H9 (cell line): ENCODE measurements around the gene OSBP. TPM values are rescaled to one million over a fixed set of nuclear protein-coding genes. Genes with fewer than 3 reads are reported as not detected.

ENCODE experiments used
- DNase-seq: peaks from one replicate; pipeline ENCODE4 v3.0.0-alpha.2; 2017
- H2AFZ ChIP-seq: one replicate; pipeline ENCODE4 v1.6.1; 2013; ENCODE audit warnings: mild to moderate bottlenecking, low read length, control low read depth, moderate library complexity
- H2AK5ac ChIP-seq: 2 replicates; pipeline ENCODE4 v1.6.1; 2013; ENCODE audit warnings: low read length, control low read depth, mixed read lengths; ENCODE audit not compliant: insufficient read length
- H2BK120ac ChIP-seq: one replicate; pipeline ENCODE4 v1.6.1; 2013; ENCODE audit warnings: low read depth, mild to moderate bottlenecking, low read length, control low read depth, inconsistent platforms; ENCODE audit not compliant: poor library complexity, severe bottlenecking
- H2BK12ac ChIP-seq: 2 replicates; pipeline ENCODE4 v1.6.1; 2013; ENCODE audit warnings: low read length, control low read depth, mixed read lengths, low read depth; ENCODE audit not compliant: insufficient read length
- H2BK15ac ChIP-seq: 2 replicates; pipeline ENCODE4 v1.6.1; 2013; ENCODE audit warnings: low read depth, low read length, control low read depth
- H2BK20ac ChIP-seq: one replicate; pipeline ENCODE4 v1.6.1; 2013; ENCODE audit warnings: low read depth, mild to moderate bottlenecking, low read length, control low read depth, inconsistent platforms; ENCODE audit not compliant: poor library complexity, severe bottlenecking
- H2BK5ac ChIP-seq: 2 replicates; pipeline ENCODE4 v1.6.1; 2013; ENCODE audit warnings: low read length, control low read depth, mixed read lengths; ENCODE audit not compliant: insufficient read length
- H3K14ac ChIP-seq: 2 replicates; pipeline ENCODE4 v1.6.1; 2013; ENCODE audit warnings: low read length, control low read depth; ENCODE audit not compliant: insufficient read depth
- H3K18ac ChIP-seq: 2 replicates; pipeline ENCODE4 v1.6.1; 2013; ENCODE audit warnings: low read depth, mild to moderate bottlenecking, mixed read lengths, low read length, control low read depth; ENCODE audit not compliant: insufficient read length
- H3K23ac ChIP-seq: 2 replicates; pipeline ENCODE4 v1.6.1; 2013; ENCODE audit warnings: low read length, control low read depth, mixed read lengths, low read depth; ENCODE audit not compliant: insufficient read length
- H3K23me2 ChIP-seq: 2 replicates; pipeline ENCODE4 v1.6.1; 2013; ENCODE audit warnings: low read depth, mild to moderate bottlenecking, mixed read lengths, low read length, control low read depth; ENCODE audit not compliant: insufficient read length, poor library complexity, severe bottlenecking
- H3K27ac ChIP-seq: 2 replicates; pipeline ENCODE4 v1.5.1; 2013; ENCODE audit warnings: low read length, control low read depth, mixed read lengths, low read depth; ENCODE audit not compliant: insufficient read length
- H3K27me3 ChIP-seq: 2 replicates; pipeline ENCODE4 v1.6.1; 2013; ENCODE audit warnings: low read length, control low read depth, inconsistent platforms; ENCODE audit not compliant: insufficient read depth
- H3K4ac ChIP-seq: 2 replicates; pipeline ENCODE4 v1.6.1; 2013; ENCODE audit warnings: low read depth, mild to moderate bottlenecking, control low read depth, inconsistent platforms, low read length, moderate library complexity
- H3K4me1 ChIP-seq: 2 replicates; pipeline ENCODE4 v1.6.1; 2013; ENCODE audit warnings: low read length, control low read depth, inconsistent platforms; ENCODE audit not compliant: insufficient read depth
- H3K4me2 ChIP-seq: 2 replicates; pipeline ENCODE4 v1.6.1; 2013; ENCODE audit warnings: low read length, control low read depth, mixed read lengths; ENCODE audit not compliant: insufficient read length, insufficient read depth
- H3K56ac ChIP-seq: 2 replicates; pipeline ENCODE4 v1.6.1; 2013; ENCODE audit warnings: low read depth, mild to moderate bottlenecking, mixed read lengths, low read length, control low read depth; ENCODE audit not compliant: insufficient read length
- H3K79me1 ChIP-seq: 2 replicates; pipeline ENCODE4 v1.6.1; 2013; ENCODE audit warnings: low read depth, mild to moderate bottlenecking, moderate library complexity, low read length, control low read depth, inconsistent platforms; ENCODE audit not compliant: insufficient read depth, poor library complexity, severe bottlenecking
- H3K79me2 ChIP-seq: 2 replicates; pipeline ENCODE4 v1.6.1; 2013; ENCODE audit warnings: low read length, control low read depth, inconsistent platforms; ENCODE audit not compliant: insufficient read depth
- H3K9ac ChIP-seq: 2 replicates; pipeline ENCODE4 v1.6.1; 2013; ENCODE audit warnings: low read length, control low read depth, mixed read lengths; ENCODE audit not compliant: insufficient read length; ENCODE audit errors: extremely low read depth
- H3K9me3 ChIP-seq: one replicate; pipeline ENCODE4 v1.6.1; 2013; ENCODE audit warnings: low read depth, low read length, inconsistent platforms; ENCODE audit not compliant: control insufficient read depth
- H3T11ph ChIP-seq: one replicate; pipeline ENCODE4 v1.6.1; 2013; ENCODE audit warnings: mild to moderate bottlenecking, low read length, control low read depth, inconsistent platforms
- H4K20me1 ChIP-seq: one replicate; pipeline ENCODE4 v1.6.1; 2013; ENCODE audit not compliant: control insufficient read depth, insufficient read length, insufficient read depth
- H4K5ac ChIP-seq: 2 replicates; pipeline ENCODE4 v1.6.1; 2013; ENCODE audit warnings: low read depth, mild to moderate bottlenecking, mixed read lengths, low read length, control low read depth; ENCODE audit not compliant: insufficient read length
- H4K8ac ChIP-seq: replicated peaks from 2 replicates; pipeline ENCODE4 v1.6.1; 2013; ENCODE audit warnings: low read length, control low read depth, mixed read lengths, low read depth; ENCODE audit not compliant: insufficient read length
- H4K91ac ChIP-seq: 2 replicates; pipeline ENCODE4 v1.6.1; 2013; ENCODE audit warnings: low read depth, mild to moderate bottlenecking, moderate library complexity, mixed read lengths, low read length, control low read depth; ENCODE audit not compliant: insufficient read length
- H3K27ac Mint-ChIP-seq, 3 experiments: 2 replicates in 2 of 3; 3 replicates in 1 of 3; pipeline ENCODE4 v1.8.0; 2020 to 2021; ENCODE audit warnings: mixed read lengths in 3 of 3, mild to moderate bottlenecking in 1 of 3, moderate library complexity in 1 of 3
- H3K27me3 Mint-ChIP-seq: 2 replicates; pipeline ENCODE4 v1.8.0; 2021; ENCODE audit warnings: low read depth, mild to moderate bottlenecking, moderate library complexity, mixed read lengths
- H3K36me3 Mint-ChIP-seq, 3 experiments: 2 replicates in 2 of 3; 3 replicates in 1 of 3; pipeline ENCODE4 v1.8.0; 2020 to 2021; ENCODE audit warnings: low read depth in 3 of 3, mixed read lengths in 3 of 3; ENCODE audit not compliant: insufficient read depth in 1 of 3
- H3K4me1 Mint-ChIP-seq, 2 experiments: 2 replicates each; pipeline ENCODE4 v1.8.0; 2020; ENCODE audit warnings: mixed read lengths in 2 of 2
- H3K4me3 Mint-ChIP-seq, 2 experiments: 2 replicates in 1 of 2; 3 replicates in 1 of 2; pipeline ENCODE4 v1.8.0; 2020 to 2021; ENCODE audit warnings: mild to moderate bottlenecking in 2 of 2, mixed read lengths in 2 of 2, moderate library complexity in 1 of 2
- H3K9me3 Mint-ChIP-seq, 2 experiments: 2 replicates in 1 of 2; 3 replicates in 1 of 2; pipeline ENCODE4 v1.8.0; 2020; ENCODE audit warnings: mild to moderate bottlenecking in 2 of 2, mixed read lengths in 2 of 2, moderate library complexity in 1 of 2
- CTCF ChIP-seq: fragments of 200-600 bp; sonication (generic); conservative IDR thresholded peaks from 3 replicates; pipeline ENCODE4 v1.8.0; 2021; ENCODE audit warnings: antibody characterized with exemption, mild to moderate bottlenecking
- WGBS: extraction: QIAGEN DNeasy Blood & Tissue Kit; methylation state at CpG from one replicate; pipeline ENCODE4 v1.1.7; 2013; ENCODE audit warnings: missing lambda C conversion rate, low lambda C conversion rate, mixed read lengths; ENCODE audit not compliant: insufficient read length; ENCODE audit errors: extremely low coverage; 5-methylcytosine and 5-hydroxymethylcytosine counted together
- total RNA-seq: library from RNA; stranded (reverse); gene quantifications from 2 replicates; pipeline ENCODE4 v1.2.1, GENCODE V29; 2021

The OSBP gene
- total RNA-seq, 1 experiment from 2014 or later, result 48.5 TPM

DNA sequence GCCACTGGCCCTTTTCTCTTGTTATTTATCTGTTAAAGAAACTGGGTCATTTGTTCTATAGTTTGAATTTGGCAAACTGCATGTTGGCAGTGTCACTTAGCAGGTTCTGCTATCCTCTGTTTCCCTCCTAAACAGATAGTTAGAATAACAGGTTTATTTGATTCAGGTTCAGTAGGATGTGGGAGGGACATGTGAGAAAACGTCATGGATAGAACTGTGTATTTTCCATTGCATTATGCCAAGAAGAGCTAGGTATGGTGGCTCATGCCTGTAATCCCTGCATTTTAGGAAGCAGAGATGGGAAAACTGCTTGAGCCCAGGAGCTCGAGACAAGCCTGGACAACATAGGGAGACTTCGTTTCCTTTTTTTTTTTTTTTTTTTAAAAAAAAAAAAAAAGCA lies 29.0 kb upstream of the OSBP start:
- Histone ChIP-seq H2BK12ac (no peak overlapping the region), H3T11ph (no peak overlapping the region), H4K8ac (no peak overlapping the region), H2BK5ac (no peak overlapping the region), H4K91ac (no peak overlapping the region), H3K14ac (no peak overlapping the region), H2AFZ (no peak overlapping the region), H3K23ac (no peak overlapping the region), H3K4ac (no peak overlapping the region), H3K79me2 (no peaks in the 10 kb centered on the region), H2BK120ac (no peak overlapping the region), H3K27ac (no peak overlapping the region), H3K79me1 (no peaks in the 10 kb centered on the region), H2BK15ac (no peak overlapping the region), H3K18ac (no peak overlapping the region), H4K20me1 (no peaks in the 10 kb centered on the region), H3K9me3 (no peaks in the 10 kb centered on the region), H3K56ac (no peak overlapping the region), H4K5ac (no peak overlapping the region), H3K9ac (no peak overlapping the region), H3K4me2 (no peak overlapping the region), H3K4me1 (no peaks in the 10 kb centered on the region), H2AK5ac (no peak overlapping the region), H2BK20ac (no peak overlapping the region), H3K23me2 (no peaks in the 10 kb centered on the region), H3K27me3 (no peaks in the 10 kb centered on the region)
- Mint-ChIP-seq H3K36me3 (peaks cover 48 to 94% (median 90%) of the 10 kb centered on the region in 3 experiments), H3K27me3 (no peaks in the 10 kb centered on the region), H3K4me3 (no peak overlapping the region), H3K27ac (peak overlapping the region in 1 of 3 experiments; percentile 77; a peak in 2 of 7 replicates), H3K4me1 (no peaks in the 10 kb centered on the region), H3K9me3 (no peaks in the 10 kb centered on the region)
- no peak for DNase-seq
- WGBS, result no CpG with 5 or more reads among the region's 3 CpGs
- TF ChIP-seq CTCF, result no peak
